ENCODE results near the gene NCAPG.

The NCAPG gene

DNA sequence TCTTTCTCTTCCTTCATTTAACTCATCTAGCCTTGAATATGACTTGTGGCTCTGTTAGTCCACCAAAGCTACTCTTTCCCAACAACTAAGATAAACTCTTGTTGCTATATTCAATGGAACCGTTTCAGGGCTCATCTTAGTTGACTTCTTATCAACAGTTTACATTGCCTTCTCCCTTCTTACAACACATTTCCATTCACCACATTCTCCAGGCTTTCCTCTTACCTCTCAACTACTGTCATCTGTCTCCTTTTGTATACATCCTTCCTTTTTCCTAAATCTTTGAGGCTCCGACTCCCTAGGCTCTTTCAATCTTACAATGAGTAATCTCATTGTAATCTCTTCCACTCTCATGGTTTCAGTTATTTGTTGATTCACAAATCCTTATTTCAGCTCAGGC, 58.5 kb downstream of the NCAPG start:
- Mint-ChIP-seq H3K27me3 (no peaks in the 10 kb centered on the region), H3K4me3 (no peak overlapping the region), H3K4me1 (no peaks in the 10 kb centered on the region), H3K9me3 (no peaks in the 10 kb centered on the region), H3K36me3 (peaks cover under 1 to 2% of the 10 kb centered on the region in 2 donors), H3K27ac (no peak overlapping the region)
- no peak for ATAC-seq (replicated peaks)
- DNase-seq, result no peak

DNA sequence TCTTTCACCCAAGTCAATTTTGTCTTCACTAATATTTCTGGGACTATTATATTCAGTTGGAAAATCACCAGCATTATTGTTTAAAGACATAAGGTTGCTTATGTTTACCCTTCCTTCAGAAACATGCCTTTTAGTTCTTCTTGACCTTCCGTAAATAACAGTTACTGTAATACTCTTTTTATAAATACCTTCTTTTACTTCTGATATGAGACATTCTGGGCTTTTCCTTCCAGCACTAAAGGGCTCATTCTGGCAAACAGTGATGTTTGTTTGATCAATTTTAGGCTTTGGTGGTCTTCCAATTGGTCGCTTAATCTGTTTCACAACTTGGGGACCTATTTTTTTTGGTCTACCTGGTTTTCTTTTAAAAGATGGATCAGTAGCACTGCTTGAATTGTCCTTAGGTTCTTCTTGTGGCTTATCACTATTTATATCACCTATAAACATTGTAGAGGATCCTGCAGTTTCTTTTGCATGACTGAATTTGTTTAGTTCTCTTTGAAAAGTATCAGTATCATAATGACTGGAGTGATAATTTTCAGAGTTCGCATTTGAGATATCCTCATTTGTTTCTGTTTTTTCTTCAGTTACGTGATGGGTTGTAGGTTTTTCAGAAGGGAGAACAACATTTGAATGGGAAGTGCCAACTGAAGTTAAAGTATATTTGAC, 64.8 kb downstream of the NCAPG start:
- peak overlapping the region; percentile 20 for H3K27ac Mint-ChIP-seq
- peaks cover 2 to 4% of the 10 kb centered on the region in 2 donors for H3K9me3 Mint-ChIP-seq

DNA sequence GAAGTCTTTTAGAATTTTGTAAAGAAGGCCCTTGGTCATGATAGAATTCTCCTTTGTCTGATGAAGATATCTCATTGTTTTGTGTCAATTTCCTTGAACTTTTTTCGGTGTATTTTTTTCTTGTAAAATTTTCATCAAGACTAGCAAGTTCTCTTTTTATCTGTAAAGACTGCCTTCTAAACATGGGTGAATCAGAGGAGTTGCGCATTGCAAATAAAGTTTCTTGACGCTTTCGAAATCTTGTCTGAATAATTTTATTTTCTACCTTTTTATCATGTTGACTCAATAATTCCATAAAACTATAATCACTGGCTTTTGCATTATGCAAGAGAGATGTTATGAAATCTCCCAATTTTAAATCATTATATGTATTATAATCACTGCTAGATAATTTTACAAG, 66.2 kb downstream of the NCAPG start:
- Mint-ChIP-seq H3K9me3 (peaks cover 2 to 4% of the 10 kb centered on the region in 2 donors), H3K27ac (no peak overlapping the region), H3K27me3 (no peaks in the 10 kb centered on the region), H3K4me3 (no peak overlapping the region), H3K36me3 (peaks cover 5 to 12% of the 10 kb centered on the region in 2 donors), H3K4me1 (peaks cover 0 to 7% of the 10 kb centered on the region in 2 donors)
- no peak for DNase-seq
- no peak for ATAC-seq (replicated peaks)

More for the DNA sequence above, 64.8 kb downstream of the NCAPG start:
- Mint-ChIP-seq H3K27me3 (no peaks in the 10 kb centered on the region), H3K4me3 (no peak overlapping the region), H3K4me1 (peaks cover 0 to 7% of the 10 kb centered on the region in 2 donors), H3K36me3 (peaks cover 5 to 12% of the 10 kb centered on the region in 2 donors)
- ATAC-seq (replicated peaks), result peak; percentile 67 to 77
- no peak for DNase-seq

DNA sequence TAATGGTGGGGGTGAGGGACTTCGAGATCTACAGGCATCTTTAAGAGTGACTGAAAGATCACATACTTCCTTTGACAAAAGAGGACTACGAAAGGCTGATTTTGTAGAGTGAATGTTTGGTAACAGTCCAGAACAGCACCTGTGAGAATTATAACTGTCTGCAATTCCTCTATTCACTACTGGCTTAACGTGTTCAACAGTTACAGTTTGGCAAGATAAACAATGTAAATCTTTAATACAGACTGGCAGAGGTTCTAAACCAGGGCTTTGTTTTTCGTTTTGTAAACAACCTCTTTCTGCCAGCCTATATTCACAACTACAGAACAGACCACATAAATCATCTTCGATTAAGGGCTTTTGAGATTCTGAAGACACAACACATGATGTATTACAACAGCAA, 66.9 kb downstream of the NCAPG start:
- no peak overlapping the region for H3K4me3 Mint-ChIP-seq
- peaks cover 2 to 4% of the 10 kb centered on the region in 2 donors for H3K9me3 Mint-ChIP-seq
- peaks cover 0 to 7% of the 10 kb centered on the region in 2 donors for H3K4me1 Mint-ChIP-seq
- no peak overlapping the region for H3K27ac Mint-ChIP-seq
- DNase-seq (no peak), ATAC-seq (replicated peaks) (no peak)
- H3K27me3 Mint-ChIP-seq, result no peaks in the 10 kb centered on the region
- peaks cover 5 to 12% of the 10 kb centered on the region in 2 donors for H3K36me3 Mint-ChIP-seq

DNA sequence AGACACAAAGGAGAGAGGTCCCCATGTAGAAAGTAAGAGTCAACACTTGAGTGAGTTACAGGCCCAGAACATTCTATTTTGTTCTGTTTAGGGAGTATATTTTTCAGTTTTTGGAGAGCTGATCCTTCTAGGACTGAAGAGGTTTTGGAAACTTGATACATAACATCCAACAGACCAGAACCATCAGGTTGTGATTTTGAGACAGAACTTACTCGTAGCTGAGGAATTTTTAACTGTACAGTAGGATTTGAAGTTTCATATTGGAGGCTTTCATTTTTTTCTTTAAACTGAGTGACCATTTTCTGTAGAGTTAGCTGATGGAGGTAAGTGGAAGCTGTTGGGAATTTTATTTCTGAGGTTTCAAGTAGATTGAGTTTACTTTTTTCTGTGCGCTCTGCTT, 73.3 kb downstream of the NCAPG start:
- DNase-seq, result no peak
- Mint-ChIP-seq H3K9me3 (no peaks in the 10 kb centered on the region), H3K4me1 (no peaks in the 10 kb centered on the region), H3K36me3 (peaks cover 9 to 16% of the 10 kb centered on the region in 2 donors), H3K4me3 (no peak overlapping the region), H3K27ac (no peak overlapping the region), H3K27me3 (no peaks in the 10 kb centered on the region)
- no peak for ATAC-seq (replicated peaks)

DNA sequence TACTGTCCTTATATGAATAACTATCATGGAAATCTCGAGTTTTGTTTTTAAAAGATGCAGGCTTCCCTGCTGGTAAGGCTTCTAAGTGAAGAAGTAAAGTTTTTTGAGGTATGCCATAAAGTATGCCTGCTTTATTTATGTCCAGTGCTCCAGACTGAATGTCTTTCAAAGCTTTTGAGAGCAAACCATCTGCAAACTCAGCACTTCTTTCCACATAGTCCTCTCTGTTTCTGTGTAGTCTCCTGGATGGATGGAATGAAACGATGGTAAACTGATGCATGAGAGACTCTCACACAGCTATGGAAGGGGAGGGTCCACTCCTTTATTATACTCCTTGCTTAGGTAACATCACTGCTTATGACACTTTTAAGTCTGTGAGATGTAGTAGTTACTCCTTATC, 73.7 kb downstream of the NCAPG start:
- Mint-ChIP-seq H3K4me3 (no peak overlapping the region), H3K27ac (no peak overlapping the region), H3K9me3 (no peaks in the 10 kb centered on the region), H3K36me3 (peaks cover 9 to 16% of the 10 kb centered on the region in 2 donors), H3K27me3 (no peaks in the 10 kb centered on the region), H3K4me1 (no peaks in the 10 kb centered on the region)
- ATAC-seq (replicated peaks) (no peak), DNase-seq (no peak)

DNA sequence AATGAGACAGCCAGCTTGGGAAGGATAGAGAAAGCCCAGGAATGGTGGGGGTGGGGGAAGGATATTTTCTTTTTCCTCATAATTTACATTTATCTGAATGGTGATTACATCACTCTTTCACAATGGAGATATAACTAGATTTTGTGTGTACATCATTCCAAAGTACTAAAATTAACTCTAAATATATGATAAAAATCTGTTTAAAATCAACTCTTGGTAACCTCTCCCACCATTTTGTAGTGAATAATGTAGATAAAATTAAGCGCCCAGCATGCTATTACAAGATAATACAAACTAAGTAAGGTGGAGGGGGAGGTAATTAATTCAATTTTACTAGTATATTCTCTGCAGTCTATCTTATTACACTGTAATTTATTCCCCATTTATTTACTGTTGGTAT, 78.9 kb downstream of the NCAPG start:
- no peaks in the 10 kb centered on the region for H3K9me3 Mint-ChIP-seq
- H3K27ac Mint-ChIP-seq, result no peak overlapping the region
- H3K36me3 Mint-ChIP-seq, result peaks cover 1 to 5% of the 10 kb centered on the region in 2 donors
- H3K27me3 Mint-ChIP-seq, result no peaks in the 10 kb centered on the region
- DNase-seq (no peak), ATAC-seq (replicated peaks) (no peak)
- no peaks in the 10 kb centered on the region for H3K4me1 Mint-ChIP-seq
- H3K4me3 Mint-ChIP-seq, result no peak overlapping the region

DNA sequence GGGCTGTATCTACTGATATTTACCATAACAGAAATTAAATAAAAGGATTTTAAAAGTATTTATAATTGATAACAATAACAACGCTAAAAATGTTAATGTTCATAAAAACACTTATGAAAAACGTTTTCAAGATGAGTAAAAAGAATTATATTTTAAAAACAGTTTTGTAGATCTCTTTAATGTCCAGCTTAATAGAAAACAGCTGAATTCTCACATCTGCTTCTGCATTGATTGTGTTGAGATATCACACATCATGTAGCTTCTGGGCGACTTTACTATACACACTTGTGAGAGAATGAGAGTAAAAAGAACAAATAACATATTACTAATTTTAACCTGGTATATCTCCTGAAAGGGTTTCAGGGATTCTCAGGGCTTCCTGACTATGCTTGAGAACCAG, 83.6 kb downstream of the NCAPG start:
- Mint-ChIP-seq H3K4me3 (no peak overlapping the region), H3K4me1 (no peaks in the 10 kb centered on the region), H3K36me3 (peaks cover 11 to 18% of the 10 kb centered on the region in 2 donors), H3K9me3 (no peaks in the 10 kb centered on the region), H3K27me3 (no peaks in the 10 kb centered on the region), H3K27ac (no peak overlapping the region)
- ATAC-seq (replicated peaks), result no peak
- DNase-seq, result no peak

Data from stimulated activated naive B cell treated with anti-CD40 and anti-IgM and Interleukin-4, amounts not matched to agents 10 μg/mL and 1 μg/mL and 100 μg/mL, for 72 hours (primary cell).